ENCODE measurements around the gene ADORA2B.

DNA sequence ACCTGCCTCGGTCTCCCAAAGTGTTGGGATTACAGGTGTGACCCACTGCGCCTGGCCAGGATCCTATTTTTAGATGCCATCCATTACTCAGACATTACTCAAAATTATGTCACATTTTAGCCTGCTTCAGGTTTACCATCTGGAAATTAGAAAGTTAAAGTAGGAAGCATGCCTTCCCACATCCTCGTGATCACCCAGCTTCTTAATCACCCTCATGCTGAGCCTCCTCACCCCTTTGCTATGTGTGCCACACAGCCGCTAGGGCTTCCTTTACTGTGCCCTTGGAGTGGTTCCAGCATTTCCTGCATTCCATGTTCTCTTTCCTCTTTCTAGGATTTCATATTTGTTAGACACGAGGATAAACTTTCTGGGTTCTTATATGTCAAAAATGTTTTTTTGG is 9.3 kb downstream of the ADORA2B start:
- no peak for TF ChIP-seq EZH2phosphoT487 (IDR thresholded peaks at IDR 0.05; ENCODE audit: borderline replicate concordance)
- TF ChIP-seq, protein P1, sequence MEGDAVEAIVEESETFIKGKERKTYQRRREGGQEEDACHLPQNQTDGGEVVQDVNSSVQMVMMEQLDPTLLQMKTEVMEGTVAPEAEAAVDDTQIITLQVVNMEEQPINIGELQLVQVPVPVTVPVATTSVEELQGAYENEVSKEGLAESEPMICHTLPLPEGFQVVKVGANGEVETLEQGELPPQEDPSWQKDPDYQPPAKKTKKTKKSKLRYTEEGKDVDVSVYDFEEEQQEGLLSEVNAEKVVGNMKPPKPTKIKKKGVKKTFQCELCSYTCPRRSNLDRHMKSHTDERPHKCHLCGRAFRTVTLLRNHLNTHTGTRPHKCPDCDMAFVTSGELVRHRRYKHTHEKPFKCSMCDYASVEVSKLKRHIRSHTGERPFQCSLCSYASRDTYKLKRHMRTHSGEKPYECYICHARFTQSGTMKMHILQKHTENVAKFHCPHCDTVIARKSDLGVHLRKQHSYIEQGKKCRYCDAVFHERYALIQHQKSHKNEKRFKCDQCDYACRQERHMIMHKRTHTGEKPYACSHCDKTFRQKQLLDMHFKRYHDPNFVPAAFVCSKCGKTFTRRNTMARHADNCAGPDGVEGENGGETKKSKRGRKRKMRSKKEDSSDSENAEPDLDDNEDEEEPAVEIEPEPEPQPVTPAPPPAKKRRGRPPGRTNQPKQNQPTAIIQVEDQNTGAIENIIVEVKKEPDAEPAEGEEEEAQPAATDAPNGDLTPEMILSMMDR (conservative IDR thresholded peaks at IDR 0.05; ENCODE audit: low read length) = no peak

All from Loucy (cell line).